IMR-90 (cell line): ENCODE measurements around the gene HEPACAM. TPM values are rescaled to one million over a fixed set of nuclear protein-coding genes. Genes with fewer than 3 reads are reported as not detected.

Source experiments
- RCOR1 ChIP-seq: IDR thresholded peaks from 2 replicates; pipeline ENCODE4 v1.6.1; 2012; ENCODE audit warnings: mild to moderate bottlenecking, low read length, improper control_type of control experiment; ENCODE audit not compliant: insufficient replicate concordance
- polyA plus RNA-seq, 3 experiments: library from polyadenylated mRNA; depleted of rRNA; stranded (reverse); fragments of >200 nt; gene quantifications; 2 replicates each; pipeline ENCODE4 v1.2.3, GENCODE V29; 2012; ENCODE audit warnings: low replicate concordance in 1 of 3
- total RNA-seq: library from RNA; depleted of rRNA; stranded (reverse); fragments of >200 nt; gene quantifications from 2 replicates; pipeline ENCODE4 v1.2.3, GENCODE V29; 2012

HEPACAM gene
- total and polyA plus RNA-seq, 2 of the 4 experiments (the other 2 are of a cell fraction): 0.09 to 0.18 TPM

DNA sequence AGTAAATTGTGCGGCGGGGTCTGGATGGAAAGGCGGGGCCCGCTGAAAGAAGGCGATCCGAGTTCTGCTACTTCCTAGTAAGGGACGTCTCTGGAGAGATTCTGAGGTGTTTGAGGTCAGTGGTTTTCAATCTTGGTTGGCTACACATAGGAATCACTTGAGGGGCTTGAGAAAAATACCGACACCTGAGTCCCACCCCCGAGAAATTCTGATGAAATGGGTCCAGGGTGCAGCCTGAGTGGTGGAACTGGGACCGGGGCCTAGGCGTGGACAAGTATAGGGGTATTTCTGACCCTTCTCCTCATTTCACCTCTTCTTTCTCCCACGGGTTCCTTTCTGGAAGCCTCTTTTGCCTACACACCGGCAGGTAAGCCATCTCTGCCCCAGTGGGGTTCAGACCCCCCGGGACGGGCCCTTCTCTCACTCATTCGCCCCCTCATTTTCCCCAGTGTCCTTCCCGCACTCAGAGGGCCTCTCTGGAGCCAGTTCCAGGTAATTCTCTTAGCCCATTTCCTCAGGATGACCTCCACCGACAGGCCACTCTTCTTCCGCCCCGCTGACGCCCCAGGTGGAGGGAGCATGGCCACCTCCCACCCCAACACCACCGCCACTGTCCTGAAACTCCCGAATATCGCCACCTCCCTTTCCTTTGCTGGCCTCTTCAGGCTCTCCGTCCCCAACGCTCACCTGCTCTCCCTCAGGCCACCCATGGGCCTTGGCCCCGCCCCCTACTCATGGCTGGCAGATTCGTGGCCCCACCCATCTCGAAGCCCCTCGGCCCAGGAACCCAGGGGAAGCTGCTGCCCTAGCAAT, 58.8 kb downstream of the HEPACAM start (continued):
- TF ChIP-seq RCOR1: no peak
